ENCODE data around the gene SFXN1.

Gene SFXN1

GRCh38 chr5:175520873-175521272, 42.5 kb downstream of the SFXN1 start:
- 93% methylated on average over 2 of the region's 2 CpGs for WGBS

GRCh38 chr5:175521313-175521833, 43.0 kb downstream of the SFXN1 start:
- Histone ChIP-seq H3K27me3 (ENCODE audit: control insufficient read depth in 1 of 2, insufficient read depth in 1 of 2, low read length in 2 of 2) (no peaks in the 10 kb centered on the region), H3K4ac (ENCODE audit: low read depth in 1 of 2, low read length in 2 of 2) (no peak overlapping the region), H3K23ac (ENCODE audit: low read length in 2 of 2) (no peak overlapping the region), H3K9me3 (ENCODE audit: control insufficient read depth, low read length) (no peaks in the 10 kb centered on the region), H2AFZ (ENCODE audit: low read depth, low read length) (no peak overlapping the region), H3K4me3 (ENCODE audit: insufficient read depth in 1 of 2, low read depth in 1 of 2, low read length in 2 of 2) (no peak overlapping the region), H3K18ac (ENCODE audit: low read depth in 1 of 2, low read length in 2 of 2) (no peak overlapping the region), H4K91ac (ENCODE audit: low read length) (no peak overlapping the region), H3K14ac (ENCODE audit: low read length in 2 of 2) (no peak overlapping the region), H2BK15ac (ENCODE audit: low read depth, poor library complexity, severe bottlenecking) (no peak overlapping the region), H2BK5ac (ENCODE audit: low read depth, low read length, poor library complexity, severe bottlenecking) (no peak overlapping the region), H3K79me1 (replicated peaks; ENCODE audit: low read length, poor library complexity, severe bottlenecking) (peaks cover 5% of the 10 kb centered on the region), H2BK12ac (ENCODE audit: low read length in 2 of 2) (no peak overlapping the region), H3K36me3 (ENCODE audit: control insufficient read depth in 1 of 2, insufficient read depth in 2 of 2, low read depth in 1 of 2, low read length in 2 of 2) (peaks cover 31 to 94% of the 10 kb centered on the region in 2 experiments), H2AK5ac (ENCODE audit: low read length, severe bottlenecking) (no peak overlapping the region), H3K9ac (ENCODE audit: low read length) (no peak overlapping the region), H2BK120ac (ENCODE audit: low read depth, low read length) (no peak overlapping the region), H4K8ac (ENCODE audit: low read length) (no peak overlapping the region), H3K27ac (ENCODE audit: low read length, poor library complexity, severe bottlenecking) (no peak overlapping the region), H3K4me2 (ENCODE audit: low read length, poor library complexity, severe bottlenecking) (no peak overlapping the region), H3K4me1 (ENCODE audit: control insufficient read depth, insufficient read depth, low read depth, low read length) (peaks cover 4% of the 10 kb centered on the region)
- no peak for DNase-seq
- 100% methylated on average over 3 of the region's 4 CpGs for WGBS

More at GRCh38 chr5:175520873-175521272, 42.5 kb downstream of the SFXN1 start:
- no peak overlapping the region for H2AFZ ChIP-seq (ENCODE audit: low read depth, low read length)
- peaks cover 5% of the 10 kb centered on the region for H3K79me1 ChIP-seq (replicated peaks; ENCODE audit: low read length, poor library complexity, severe bottlenecking)
- H3K36me3 ChIP-seq (ENCODE audit: control insufficient read depth in 1 of 2, insufficient read depth in 2 of 2, low read depth in 1 of 2, low read length in 2 of 2), result peaks cover 32 to 94% of the 10 kb centered on the region in 2 experiments
- H3K27ac ChIP-seq (ENCODE audit: low read length, poor library complexity, severe bottlenecking), result no peak overlapping the region
- H4K8ac ChIP-seq (ENCODE audit: low read length), result no peak overlapping the region
- DNase-seq, result no peak
- H3K14ac ChIP-seq (ENCODE audit: low read length in 2 of 2), result no peak overlapping the region
- no peak overlapping the region for H2AK5ac ChIP-seq (ENCODE audit: low read length, severe bottlenecking)
- no peak overlapping the region for H3K9ac ChIP-seq (ENCODE audit: low read length)
- no peak overlapping the region for H2BK120ac ChIP-seq (ENCODE audit: low read depth, low read length)
- no peak overlapping the region for H2BK12ac ChIP-seq (ENCODE audit: low read length in 2 of 2)
- H3K23ac ChIP-seq (ENCODE audit: low read length in 2 of 2), result no peak overlapping the region
- H3K4me2 ChIP-seq (ENCODE audit: low read length, poor library complexity, severe bottlenecking), result no peak overlapping the region
- H3K4ac ChIP-seq (ENCODE audit: low read depth in 1 of 2, low read length in 2 of 2), result no peak overlapping the region
- no peak overlapping the region for H3K18ac ChIP-seq (ENCODE audit: low read depth in 1 of 2, low read length in 2 of 2)
- H3K9me3 ChIP-seq (ENCODE audit: control insufficient read depth, low read length), result no peaks in the 10 kb centered on the region
- no peaks in the 10 kb centered on the region for H3K27me3 ChIP-seq (ENCODE audit: control insufficient read depth in 1 of 2, insufficient read depth in 1 of 2, low read length in 2 of 2)
- no peak overlapping the region for H3K4me3 ChIP-seq (ENCODE audit: insufficient read depth in 1 of 2, low read depth in 1 of 2, low read length in 2 of 2)
- no peak overlapping the region for H2BK5ac ChIP-seq (ENCODE audit: low read depth, low read length, poor library complexity, severe bottlenecking)
- no peak overlapping the region for H2BK15ac ChIP-seq (ENCODE audit: low read depth, poor library complexity, severe bottlenecking)
- no peak overlapping the region for H4K91ac ChIP-seq (ENCODE audit: low read length)
- peaks cover 4% of the 10 kb centered on the region for H3K4me1 ChIP-seq (ENCODE audit: control insufficient read depth, insufficient read depth, low read depth, low read length)

GRCh38 chr5:175523292-175523691, 44.9 kb downstream of the SFXN1 start:
- Histone ChIP-seq H2BK5ac (ENCODE audit: low read depth, low read length, poor library complexity, severe bottlenecking) (no peak overlapping the region), H3K4me2 (ENCODE audit: low read length, poor library complexity, severe bottlenecking) (no peak overlapping the region), H2AFZ (ENCODE audit: low read depth, low read length) (no peak overlapping the region), H3K27ac (ENCODE audit: low read length, poor library complexity, severe bottlenecking) (no peak overlapping the region), H3K9me3 (ENCODE audit: control insufficient read depth, low read length) (no peaks in the 10 kb centered on the region), H2BK15ac (ENCODE audit: low read depth, poor library complexity, severe bottlenecking) (no peak overlapping the region), H2BK12ac (ENCODE audit: low read length in 2 of 2) (no peak overlapping the region), H3K4me1 (ENCODE audit: control insufficient read depth, insufficient read depth, low read depth, low read length) (no peaks in the 10 kb centered on the region), H3K18ac (ENCODE audit: low read depth in 1 of 2, low read length in 2 of 2) (no peak overlapping the region), H2AK5ac (ENCODE audit: low read length, severe bottlenecking) (no peak overlapping the region), H3K14ac (ENCODE audit: low read length in 2 of 2) (no peak overlapping the region), H4K91ac (ENCODE audit: low read length) (no peak overlapping the region), H3K4ac (ENCODE audit: low read depth in 1 of 2, low read length in 2 of 2) (no peak overlapping the region), H3K9ac (ENCODE audit: low read length) (no peak overlapping the region), H3K27me3 (ENCODE audit: control insufficient read depth in 1 of 2, insufficient read depth in 1 of 2, low read length in 2 of 2) (no peaks in the 10 kb centered on the region), H3K4me3 (ENCODE audit: insufficient read depth in 1 of 2, low read depth in 1 of 2, low read length in 2 of 2) (no peak overlapping the region), H2BK120ac (ENCODE audit: low read depth, low read length) (no peak overlapping the region), H3K36me3 (ENCODE audit: control insufficient read depth in 1 of 2, insufficient read depth in 2 of 2, low read depth in 1 of 2, low read length in 2 of 2) (peaks cover 24 to 91% of the 10 kb centered on the region in 2 experiments), H3K79me1 (replicated peaks; ENCODE audit: low read length, poor library complexity, severe bottlenecking) (peaks cover 5% of the 10 kb centered on the region), H4K8ac (ENCODE audit: low read length) (no peak overlapping the region), H3K23ac (ENCODE audit: low read length in 2 of 2) (no peak overlapping the region)
- no peak for DNase-seq

GRCh38 chr5:175524211-175524610, 45.9 kb downstream of the SFXN1 start:
- no peak for DNase-seq
- H4K91ac ChIP-seq (ENCODE audit: low read length), result no peak overlapping the region
- H3K9ac ChIP-seq (ENCODE audit: low read length), result no peak overlapping the region
- H3K4me3 ChIP-seq (ENCODE audit: insufficient read depth in 1 of 2, low read depth in 1 of 2, low read length in 2 of 2), result no peak overlapping the region
- no peak overlapping the region for H3K4me2 ChIP-seq (ENCODE audit: low read length, poor library complexity, severe bottlenecking)
- no peak overlapping the region for H3K23ac ChIP-seq (ENCODE audit: low read length in 2 of 2)
- no peak overlapping the region for H2BK15ac ChIP-seq (ENCODE audit: low read depth, poor library complexity, severe bottlenecking)
- no peak overlapping the region for H2BK5ac ChIP-seq (ENCODE audit: low read depth, low read length, poor library complexity, severe bottlenecking)
- H2BK120ac ChIP-seq (ENCODE audit: low read depth, low read length), result no peak overlapping the region
- H3K27ac ChIP-seq (ENCODE audit: low read length, poor library complexity, severe bottlenecking), result no peak overlapping the region
- no peak overlapping the region for H2BK12ac ChIP-seq (ENCODE audit: low read length in 2 of 2)
- H3K4ac ChIP-seq (ENCODE audit: low read depth in 1 of 2, low read length in 2 of 2), result no peak overlapping the region
- H2AK5ac ChIP-seq (ENCODE audit: low read length, severe bottlenecking), result no peak overlapping the region
- no peak overlapping the region for H3K14ac ChIP-seq (ENCODE audit: low read length in 2 of 2)
- no peak overlapping the region for H2AFZ ChIP-seq (ENCODE audit: low read depth, low read length)
- H3K18ac ChIP-seq (ENCODE audit: low read depth in 1 of 2, low read length in 2 of 2), result no peak overlapping the region
- no peaks in the 10 kb centered on the region for H3K27me3 ChIP-seq (ENCODE audit: control insufficient read depth in 1 of 2, insufficient read depth in 1 of 2, low read length in 2 of 2)
- H3K9me3 ChIP-seq (ENCODE audit: control insufficient read depth, low read length), result no peaks in the 10 kb centered on the region
- peaks cover 4% of the 10 kb centered on the region for H3K79me1 ChIP-seq (replicated peaks; ENCODE audit: low read length, poor library complexity, severe bottlenecking)
- H3K36me3 ChIP-seq (ENCODE audit: control insufficient read depth in 1 of 2, insufficient read depth in 2 of 2, low read depth in 1 of 2, low read length in 2 of 2), result peaks cover 27 to 88% of the 10 kb centered on the region in 2 experiments
- WGBS, result no CpG with 5 or more reads among the region's 1 CpG
- no peak overlapping the region for H4K8ac ChIP-seq (ENCODE audit: low read length)
- no peaks in the 10 kb centered on the region for H3K4me1 ChIP-seq (ENCODE audit: control insufficient read depth, insufficient read depth, low read depth, low read length)

All from mesenchymal stem cell (in vitro differentiated cells and primary cell).